ENCODE data around the gene CLDN1. TPM values are rescaled to one million over a fixed set of nuclear protein-coding genes. Genes with fewer than 3 reads are reported as not detected.

CLDN1 gene
- total RNA-seq, 4 donors from 2014 or later = 0.92 to 1.2 (median 0.99) TPM; not detected in 1

GRCh38 chr3:190266913-190267290 is 55.3 kb downstream of the CLDN1 start:
- no peaks in the 10 kb centered on the region for H3K27me3 ChIP-seq
- no peak for DNase-seq (ENCODE audit: extremely low spot score)
- no peaks in the 10 kb centered on the region for H3K4me1 ChIP-seq
- no peak overlapping the region for H3K27ac ChIP-seq (replicated peaks in 1 of 4)
- H3K4me3 ChIP-seq = no peak overlapping the region
- no peaks in the 10 kb centered on the region for H3K9me3 ChIP-seq
- no peaks in the 10 kb centered on the region for H3K36me3 ChIP-seq
- 81% methylated on average over 1 of the region's 1 CpG for WGBS
- intact Hi-C loops (cut with DNase I) = no loop called here
- no peak for TF ChIP-seq CTCF (IDR thresholded peaks at IDR 0.05)
- no peak for TF ChIP-seq POLR2A (IDR thresholded peaks at IDR 0.05; ENCODE audit: low read depth)
- no peak for TF ChIP-seq POLR2AphosphoS5 (IDR thresholded peaks at IDR 0.05)

- TF ChIP-seq POLR2A (IDR thresholded peaks at IDR 0.05; ENCODE audit: low read depth) (no peak), CTCF (IDR thresholded peaks at IDR 0.05) (no peak), EP300 (IDR thresholded peaks at IDR 0.05) (no peak), POLR2AphosphoS5 (IDR thresholded peaks at IDR 0.05) (no peak)
- no peak for DNase-seq (ENCODE audit: extremely low spot score)
- intact Hi-C loops (cut with DNase I) = no loop called here
- Histone ChIP-seq H3K4me3 (no peak overlapping the region), H3K27me3 (no peaks in the 10 kb centered on the region), H3K4me1 (no peaks in the 10 kb centered on the region), H3K9me3 (no peaks in the 10 kb centered on the region), H3K27ac (replicated peaks in 1 of 4) (no peak overlapping the region), H3K36me3 (no peaks in the 10 kb centered on the region)
These were observed 55.9 kb downstream of the CLDN1 start for GRCh38 chr3:190266265-190266912.

GRCh38 chr3:190265796-190266195 is 56.5 kb downstream of the CLDN1 start:
- TF ChIP-seq POLR2A (IDR thresholded peaks at IDR 0.05; ENCODE audit: low read depth) (no peak), EP300 (IDR thresholded peaks at IDR 0.05) (no peak), CTCF (IDR thresholded peaks at IDR 0.05) (no peak), POLR2AphosphoS5 (IDR thresholded peaks at IDR 0.05) (no peak)
- intact Hi-C loops (cut with DNase I) = no loop called here
- Histone ChIP-seq H3K9me3 (no peaks in the 10 kb centered on the region), H3K4me3 (no peak overlapping the region), H3K4me1 (peaks cover 0 to under 1% (median 0%) of the 10 kb centered on the region in 4 donors), H3K27me3 (no peaks in the 10 kb centered on the region), H3K27ac (replicated peaks in 1 of 4) (no peak overlapping the region), H3K36me3 (no peaks in the 10 kb centered on the region)
- DNase-seq (ENCODE audit: extremely low spot score) = no peak
- WGBS = 59% methylated on average over 3 of the region's 3 CpGs

GRCh38 chr3:190265126-190265525 is 57.1 kb downstream of the CLDN1 start:
- TF ChIP-seq EP300 (IDR thresholded peaks at IDR 0.05) = no peak
- no peak for TF ChIP-seq CTCF (IDR thresholded peaks at IDR 0.05)
- no peak for TF ChIP-seq POLR2AphosphoS5 (IDR thresholded peaks at IDR 0.05)
- no peak for TF ChIP-seq POLR2A (IDR thresholded peaks at IDR 0.05; ENCODE audit: low read depth)
- no peaks in the 10 kb centered on the region for H3K27me3 ChIP-seq
- no peak overlapping the region for H3K4me3 ChIP-seq
- H3K36me3 ChIP-seq = no peaks in the 10 kb centered on the region
- H3K27ac ChIP-seq (replicated peaks in 1 of 4) = no peak overlapping the region
- DNase-seq (ENCODE audit: extremely low spot score) = no peak
- no peaks in the 10 kb centered on the region for H3K9me3 ChIP-seq
- H3K4me1 ChIP-seq = peaks cover 0 to 7% (median 0%) of the 10 kb centered on the region in 4 donors
- intact Hi-C loops (cut with DNase I) = no loop called here
- 90% methylated on average over 1 of the region's 1 CpG for WGBS

- DNase-seq (ENCODE audit: extremely low spot score) = no peak
- Histone ChIP-seq H3K4me1 (peaks cover 0 to 7% (median 0%) of the 10 kb centered on the region in 4 donors), H3K9me3 (no peaks in the 10 kb centered on the region), H3K27me3 (no peaks in the 10 kb centered on the region), H3K4me3 (no peak overlapping the region), H3K36me3 (no peaks in the 10 kb centered on the region), H3K27ac (replicated peaks in 1 of 4) (no peak overlapping the region)
- intact Hi-C loops (cut with DNase I) = no loop called here
- TF ChIP-seq POLR2AphosphoS5 (IDR thresholded peaks at IDR 0.05) (no peak), CTCF (IDR thresholded peaks at IDR 0.05) (no peak), POLR2A (IDR thresholded peaks at IDR 0.05; ENCODE audit: low read depth) (no peak), EP300 (IDR thresholded peaks at IDR 0.05) (no peak)
These were observed 60.5 kb downstream of the CLDN1 start for GRCh38 chr3:190261740-190262139.

All from esophagus muscularis mucosa (tissue), 4 donors.